GM13977 (cell line): ENCODE measurements around the gene PPM1A.

ENCODE experiments used
- DNase-seq: peaks from one replicate; pipeline ENCODE4 v3.0.0; 2012; ENCODE audit warnings: low spot score
- CTCF ChIP-seq: IDR thresholded peaks from 2 replicates; pipeline ENCODE4 v1.5.1; 2012; ENCODE audit warnings: mild to moderate bottlenecking, control low read depth; ENCODE audit not compliant: insufficient read depth; ENCODE audit errors: extremely low read depth, missing control alignments
- in situ Hi-C: fragments of 300-500 bp; cut with MboI; formaldehyde crosslinking; loops from one replicate; pipeline ENCODE4 v1.12.0; 2022; ENCODE audit warnings: low sequenced_read_pairs, low pct_unique_long_range_greater_than_20kb, mixed read lengths, inconsistent platforms; ENCODE audit not compliant: unreplicated experiment

PPM1A gene

GRCh38 chr14:60326274-60326673 lies 77.3 kb downstream of the PPM1A start:
- in situ Hi-C loops = no loop called here
- no peak for TF ChIP-seq CTCF

GRCh38 chr14:60327447-60328331 lies 78.7 kb downstream of the PPM1A start:
- in situ Hi-C loops = no loop called here
- DNase-seq = peak; percentile 74
- peak; percentile 40 for TF ChIP-seq CTCF

More at GRCh38 chr14:60326274-60326673, 77.3 kb downstream of the PPM1A start:
- no peak for DNase-seq

- DNase-seq = no peak
- in situ Hi-C loops = no loop called here
- TF ChIP-seq CTCF = peak; percentile 22
Observed at GRCh38 chr14:60328583-60328982, 79.6 kb downstream of the PPM1A start.

DNA sequence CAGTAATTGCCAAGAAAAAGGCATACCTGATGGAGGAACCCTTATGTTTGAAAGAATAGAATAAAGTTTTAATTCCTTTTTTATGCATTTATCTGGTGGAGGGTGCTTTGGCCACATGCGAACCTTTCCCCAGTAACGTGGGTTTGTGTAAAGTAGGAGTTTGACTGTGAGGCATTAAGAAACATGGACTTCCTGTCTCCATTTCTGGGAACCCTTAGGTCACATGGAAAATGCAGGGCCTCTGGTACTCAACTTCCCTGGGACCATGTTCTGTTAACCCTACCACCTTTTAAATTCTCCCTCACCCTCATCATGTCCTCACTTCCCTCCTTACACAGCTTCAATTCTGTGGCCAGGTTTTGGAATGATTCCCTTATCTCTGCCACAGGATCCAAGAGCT lies 80.3 kb downstream of the PPM1A start:
- in situ Hi-C loops = no loop called here
- no peak for DNase-seq
- TF ChIP-seq CTCF = no peak

- in situ Hi-C loops = loop anchor here (10.0 kb wide), 1 partner anchor 233 kb away; no protein-coding TSS in a partner anchor
- TF ChIP-seq CTCF = peak; percentile 82
- peak; percentile 66 for DNase-seq
Observed at GRCh38 chr14:60331201-60332045, 82.4 kb downstream of the PPM1A start.

GRCh38 chr14:60332046-60332399 lies 83.0 kb downstream of the PPM1A start:
- no peak for TF ChIP-seq CTCF
- in situ Hi-C loops = loop anchor here (10.0 kb wide), 1 partner anchor 233 kb away; no protein-coding TSS in a partner anchor
- no peak for DNase-seq
